M059J (cell line): ENCODE measurements around the gene ACSF2. TPM values are rescaled to one million over a fixed set of nuclear protein-coding genes. Genes with fewer than 3 reads are reported as not detected.

ENCODE experiments used
- total RNA-seq: library from RNA; depleted of rRNA; stranded (reverse); fragments of >200 nt; shearing (Covaris generic); gene quantifications from 2 replicates; pipeline ENCODE4 v1.2.3, GENCODE V29; 2014; rRNA removed

ACSF2 gene
- total RNA-seq, 1 experiment from 2014 or later, result 29.1 TPM

Other genes starting within 250 kb of the ACSF2 start
- 41.9 and 81.3 TPM in 2 replicates for gene COL1A1, start 224.6 kb upstream of the ACSF2 start, total RNA-seq
- 0.99 and 5.2 TPM in 2 replicates for gene TMEM92, start 151.8 kb upstream of the ACSF2 start, total RNA-seq
- gene XYLT2, start 80.1 kb upstream of the ACSF2 start, total RNA-seq, result 17.8 and 37.4 TPM in 2 replicates
- gene MRPL27, start 53.0 kb upstream of the ACSF2 start, total RNA-seq, result 89.9 and 119 TPM in 2 replicates
- gene EME1, start 53.0 kb upstream of the ACSF2 start, total RNA-seq, result 6.1 and 9.6 TPM in 2 replicates
- 213 and 250 TPM in 2 replicates for gene LRRC59, start 28.7 kb upstream of the ACSF2 start, total RNA-seq
- gene CHAD, start 42.7 kb downstream of the ACSF2 start, total RNA-seq, result not detected in 2 replicates
- 9.8 and 14.1 TPM in 2 replicates for gene RSAD1, start 52.6 kb downstream of the ACSF2 start, total RNA-seq
- 0.12 TPM in 1 of 2 replicates, not detected in the other for gene MYCBPAP, start 82.2 kb downstream of the ACSF2 start, total RNA-seq
- gene EPN3, start 106.5 kb downstream of the ACSF2 start, total RNA-seq, result 0.74 TPM in 1 of 2 replicates, not detected in the other
- 23.1 and 60.5 TPM in 2 replicates for gene SPATA20, start 121.0 kb downstream of the ACSF2 start, total RNA-seq
- gene CACNA1G, start 134.5 kb downstream of the ACSF2 start, total RNA-seq, result 0.15 TPM in 1 of 2 replicates, not detected in the other
- 9.3 and 13.3 TPM in 2 replicates for gene ABCC3, start 208.7 kb downstream of the ACSF2 start, total RNA-seq